Measurements from ENCODE around the gene ACTG2.
"Not testable (repeated sequence)": the region's sequence is repeated elsewhere in the genome, so short reads cannot be mapped to it uniquely, and the experiment has no call there.

The ACTG2 gene

GRCh38 chr2:73938718-73939352, 46.0 kb downstream of the ACTG2 start:
- H3K4me1 ChIP-seq (ENCODE audit: control insufficient read depth, insufficient read depth, low read length): no peaks in the 10 kb centered on the region
- no peaks in the 10 kb centered on the region for H3K27me3 ChIP-seq (ENCODE audit: control insufficient read depth, insufficient read depth, low read length)
- H3K9ac ChIP-seq (ENCODE audit: low read depth, low read length): no peak overlapping the region
- H3K36me3 ChIP-seq (ENCODE audit: control insufficient read depth, insufficient read depth, low read length): peaks cover 63% of the 10 kb centered on the region
- no peak overlapping the region for H3K27ac ChIP-seq (ENCODE audit: low read depth, low read length)
- H3K9me3 ChIP-seq (ENCODE audit: control insufficient read depth, insufficient read depth, low read length): no peaks in the 10 kb centered on the region
- no peak overlapping the region for H3K4me3 ChIP-seq (ENCODE audit: low read depth, low read length)

GRCh38 chr2:73939419-73939818, 46.6 kb downstream of the ACTG2 start:
- Histone ChIP-seq H3K27me3 (ENCODE audit: control insufficient read depth, insufficient read depth, low read length) (no peaks in the 10 kb centered on the region), H3K9me3 (ENCODE audit: control insufficient read depth, insufficient read depth, low read length) (no peaks in the 10 kb centered on the region), H3K4me3 (ENCODE audit: low read depth, low read length) (no peak overlapping the region), H3K9ac (ENCODE audit: low read depth, low read length) (no peak overlapping the region), H3K4me1 (ENCODE audit: control insufficient read depth, insufficient read depth, low read length) (no peaks in the 10 kb centered on the region), H3K36me3 (ENCODE audit: control insufficient read depth, insufficient read depth, low read length) (peaks cover 64% of the 10 kb centered on the region), H3K27ac (ENCODE audit: low read depth, low read length) (no peak overlapping the region)

GRCh38 chr2:73940066-73940465, 47.3 kb downstream of the ACTG2 start:
- H3K9ac ChIP-seq (ENCODE audit: low read depth, low read length); H3K27me3 ChIP-seq (ENCODE audit: control insufficient read depth, insufficient read depth, low read length); H3K4me3 ChIP-seq (ENCODE audit: low read depth, low read length); H3K9me3 ChIP-seq (ENCODE audit: control insufficient read depth, insufficient read depth, low read length); H3K4me1 ChIP-seq (ENCODE audit: control insufficient read depth, insufficient read depth, low read length); H3K27ac ChIP-seq (ENCODE audit: low read depth, low read length): not testable (repeated sequence)
- H3K36me3 ChIP-seq (ENCODE audit: control insufficient read depth, insufficient read depth, low read length): peaks cover 69% of the 10 kb centered on the region

GRCh38 chr2:73942664-73943063, 49.9 kb downstream of the ACTG2 start:
- H3K4me3 ChIP-seq (ENCODE audit: low read depth, low read length): no peak overlapping the region
- peaks cover 71% of the 10 kb centered on the region for H3K36me3 ChIP-seq (ENCODE audit: control insufficient read depth, insufficient read depth, low read length)
- no peak overlapping the region for H3K27ac ChIP-seq (ENCODE audit: low read depth, low read length)
- no peaks in the 10 kb centered on the region for H3K27me3 ChIP-seq (ENCODE audit: control insufficient read depth, insufficient read depth, low read length)
- H3K9me3 ChIP-seq (ENCODE audit: control insufficient read depth, insufficient read depth, low read length): no peaks in the 10 kb centered on the region
- no peaks in the 10 kb centered on the region for H3K4me1 ChIP-seq (ENCODE audit: control insufficient read depth, insufficient read depth, low read length)
- no peak overlapping the region for H3K9ac ChIP-seq (ENCODE audit: low read depth, low read length)

GRCh38 chr2:73944714-73945113, 51.9 kb downstream of the ACTG2 start:
- H3K4me1 ChIP-seq (ENCODE audit: control insufficient read depth, insufficient read depth, low read length): no peaks in the 10 kb centered on the region
- H3K27me3 ChIP-seq (ENCODE audit: control insufficient read depth, insufficient read depth, low read length): no peaks in the 10 kb centered on the region
- no peak overlapping the region for H3K27ac ChIP-seq (ENCODE audit: low read depth, low read length)
- peaks cover 76% of the 10 kb centered on the region for H3K36me3 ChIP-seq (ENCODE audit: control insufficient read depth, insufficient read depth, low read length)
- no peak overlapping the region for H3K4me3 ChIP-seq (ENCODE audit: low read depth, low read length)
- no peaks in the 10 kb centered on the region for H3K9me3 ChIP-seq (ENCODE audit: control insufficient read depth, insufficient read depth, low read length)
- no peak overlapping the region for H3K9ac ChIP-seq (ENCODE audit: low read depth, low read length)

- H3K9me3 ChIP-seq (ENCODE audit: control insufficient read depth, insufficient read depth, low read length): no peaks in the 10 kb centered on the region
- no peaks in the 10 kb centered on the region for H3K4me1 ChIP-seq (ENCODE audit: control insufficient read depth, insufficient read depth, low read length)
- H3K36me3 ChIP-seq (ENCODE audit: control insufficient read depth, insufficient read depth, low read length): peaks cover 80% of the 10 kb centered on the region
- no peak overlapping the region for H3K4me3 ChIP-seq (ENCODE audit: low read depth, low read length)
- no peak overlapping the region for H3K9ac ChIP-seq (ENCODE audit: low read depth, low read length)
- H3K27me3 ChIP-seq (ENCODE audit: control insufficient read depth, insufficient read depth, low read length): no peaks in the 10 kb centered on the region
- no peak overlapping the region for H3K27ac ChIP-seq (ENCODE audit: low read depth, low read length)
These were observed 53.4 kb downstream of the ACTG2 start for GRCh38 chr2:73946215-73946614.

GRCh38 chr2:73946666-73947065, 53.9 kb downstream of the ACTG2 start:
- peaks cover 80% of the 10 kb centered on the region for H3K36me3 ChIP-seq (ENCODE audit: control insufficient read depth, insufficient read depth, low read length)
- H3K27ac ChIP-seq (ENCODE audit: low read depth, low read length): no peak overlapping the region
- H3K9ac ChIP-seq (ENCODE audit: low read depth, low read length): no peak overlapping the region
- H3K9me3 ChIP-seq (ENCODE audit: control insufficient read depth, insufficient read depth, low read length): no peaks in the 10 kb centered on the region
- no peak overlapping the region for H3K4me3 ChIP-seq (ENCODE audit: low read depth, low read length)
- no peaks in the 10 kb centered on the region for H3K27me3 ChIP-seq (ENCODE audit: control insufficient read depth, insufficient read depth, low read length)
- H3K4me1 ChIP-seq (ENCODE audit: control insufficient read depth, insufficient read depth, low read length): no peaks in the 10 kb centered on the region

GRCh38 chr2:73947412-73948018, 54.7 kb downstream of the ACTG2 start:
- Histone ChIP-seq H3K27me3 (ENCODE audit: control insufficient read depth, insufficient read depth, low read length) (no peaks in the 10 kb centered on the region), H3K9me3 (ENCODE audit: control insufficient read depth, insufficient read depth, low read length) (no peaks in the 10 kb centered on the region), H3K4me3 (ENCODE audit: low read depth, low read length) (no peak overlapping the region), H3K9ac (ENCODE audit: low read depth, low read length) (no peak overlapping the region), H3K4me1 (ENCODE audit: control insufficient read depth, insufficient read depth, low read length) (no peaks in the 10 kb centered on the region), H3K36me3 (ENCODE audit: control insufficient read depth, insufficient read depth, low read length) (peaks cover 87% of the 10 kb centered on the region), H3K27ac (ENCODE audit: low read depth, low read length) (no peak overlapping the region)

- peaks cover 83% of the 10 kb centered on the region for H3K36me3 ChIP-seq (ENCODE audit: control insufficient read depth, insufficient read depth, low read length)
- no peaks in the 10 kb centered on the region for H3K9me3 ChIP-seq (ENCODE audit: control insufficient read depth, insufficient read depth, low read length)
These were observed 57.0 kb downstream of the ACTG2 start for GRCh38 chr2:73949802-73950201.

GRCh38 chr2:73952499-73953446, 60.0 kb downstream of the ACTG2 start:
- H3K27me3 ChIP-seq (ENCODE audit: control insufficient read depth, insufficient read depth, low read length): no peaks in the 10 kb centered on the region
- H3K9me3 ChIP-seq (ENCODE audit: control insufficient read depth, insufficient read depth, low read length): no peaks in the 10 kb centered on the region
- no peak overlapping the region for H3K9ac ChIP-seq (ENCODE audit: low read depth, low read length)
- H3K36me3 ChIP-seq (ENCODE audit: control insufficient read depth, insufficient read depth, low read length): peaks cover 82% of the 10 kb centered on the region
- H3K4me1 ChIP-seq (ENCODE audit: control insufficient read depth, insufficient read depth, low read length): no peaks in the 10 kb centered on the region
- no peak overlapping the region for H3K27ac ChIP-seq (ENCODE audit: low read depth, low read length)
- H3K4me3 ChIP-seq (ENCODE audit: low read depth, low read length): no peak overlapping the region

More at GRCh38 chr2:73949802-73950201, 57.0 kb downstream of the ACTG2 start:
- H3K4me1 ChIP-seq (ENCODE audit: control insufficient read depth, insufficient read depth, low read length): no peaks in the 10 kb centered on the region
- no peak overlapping the region for H3K9ac ChIP-seq (ENCODE audit: low read depth, low read length)
- no peak overlapping the region for H3K27ac ChIP-seq (ENCODE audit: low read depth, low read length)
- no peak overlapping the region for H3K4me3 ChIP-seq (ENCODE audit: low read depth, low read length)
- no peaks in the 10 kb centered on the region for H3K27me3 ChIP-seq (ENCODE audit: control insufficient read depth, insufficient read depth, low read length)
